ENCODE measurements around the gene TASP1.

DNA sequence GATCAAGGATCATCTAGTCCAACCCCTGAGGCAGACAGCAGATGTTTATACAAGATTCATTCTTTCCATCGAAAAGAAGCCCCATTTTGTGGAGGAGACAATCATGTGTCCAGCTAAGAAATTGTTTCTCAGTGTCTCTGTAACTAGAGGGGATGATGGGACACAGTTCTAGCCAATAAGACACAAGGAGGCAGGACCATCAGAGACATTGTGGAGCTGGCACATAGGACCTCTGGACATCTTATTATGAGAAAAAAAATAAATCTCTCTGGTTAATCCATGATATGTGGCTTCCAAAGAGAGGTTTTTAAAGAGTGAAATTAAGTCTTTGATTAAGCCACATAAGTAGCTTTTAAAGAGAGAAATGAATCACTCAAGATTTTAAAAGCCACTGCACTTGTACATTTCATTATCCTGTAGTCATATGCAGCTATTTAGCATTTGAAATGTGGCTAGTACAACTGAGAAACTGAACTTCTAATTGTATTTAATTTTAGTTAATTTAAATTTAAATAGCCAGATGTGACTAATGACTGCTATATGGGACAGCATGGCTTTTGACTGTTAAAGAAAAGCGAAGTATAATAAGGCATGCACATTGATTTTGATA lies 176.8 kb downstream of the TASP1 start:
- TF ChIP-seq, protein P1, sequence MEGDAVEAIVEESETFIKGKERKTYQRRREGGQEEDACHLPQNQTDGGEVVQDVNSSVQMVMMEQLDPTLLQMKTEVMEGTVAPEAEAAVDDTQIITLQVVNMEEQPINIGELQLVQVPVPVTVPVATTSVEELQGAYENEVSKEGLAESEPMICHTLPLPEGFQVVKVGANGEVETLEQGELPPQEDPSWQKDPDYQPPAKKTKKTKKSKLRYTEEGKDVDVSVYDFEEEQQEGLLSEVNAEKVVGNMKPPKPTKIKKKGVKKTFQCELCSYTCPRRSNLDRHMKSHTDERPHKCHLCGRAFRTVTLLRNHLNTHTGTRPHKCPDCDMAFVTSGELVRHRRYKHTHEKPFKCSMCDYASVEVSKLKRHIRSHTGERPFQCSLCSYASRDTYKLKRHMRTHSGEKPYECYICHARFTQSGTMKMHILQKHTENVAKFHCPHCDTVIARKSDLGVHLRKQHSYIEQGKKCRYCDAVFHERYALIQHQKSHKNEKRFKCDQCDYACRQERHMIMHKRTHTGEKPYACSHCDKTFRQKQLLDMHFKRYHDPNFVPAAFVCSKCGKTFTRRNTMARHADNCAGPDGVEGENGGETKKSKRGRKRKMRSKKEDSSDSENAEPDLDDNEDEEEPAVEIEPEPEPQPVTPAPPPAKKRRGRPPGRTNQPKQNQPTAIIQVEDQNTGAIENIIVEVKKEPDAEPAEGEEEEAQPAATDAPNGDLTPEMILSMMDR (IDR thresholded peaks at IDR 0.05) = no peak
- no peak for TF ChIP-seq POLR2A (IDR thresholded peaks at IDR 0.05)
- TF ChIP-seq POLR2AphosphoS5 (IDR thresholded peaks at IDR 0.05) = no peak
